GM10266 (cell line): ENCODE results near the gene SOX14.

Source experiments
- DNase-seq: peaks from one replicate; pipeline ENCODE4 v3.0.0; 2012; ENCODE audit errors: extremely low spot score
- CTCF ChIP-seq: IDR thresholded peaks from 2 replicates; pipeline ENCODE4 v1.5.1; 2012; ENCODE audit warnings: mild to moderate bottlenecking, low read depth; ENCODE audit not compliant: control insufficient read depth, insufficient read depth; ENCODE audit errors: missing control alignments

Gene SOX14

GRCh38 chr3:137809509-137809908 is 45.4 kb downstream of the SOX14 start:
- no peak for DNase-seq
- TF ChIP-seq CTCF = no peak

GRCh38 chr3:137812023-137812422 is 47.9 kb downstream of the SOX14 start:
- no peak for TF ChIP-seq CTCF
- no peak for DNase-seq

- DNase-seq = no peak
- TF ChIP-seq CTCF = no peak
Observed at GRCh38 chr3:137815251-137815650, 51.1 kb downstream of the SOX14 start.
